ENCODE results near the gene KCNK3. TPM values are rescaled to one million over a fixed set of nuclear protein-coding genes. Genes with fewer than 3 reads are reported as not detected.

Gene KCNK3
- total and polyA plus RNA-seq, 2 of the 13 experiments (the other 11 are each of a cell fraction or from before 2014, with no cell fraction given), result not detected

- TF ChIP-seq YY1 (IDR thresholded peaks at IDR 0.05; ENCODE audit: insufficient read depth, insufficient replicate concordance, low read depth, low read length) (no peak), JUNB (CRISPR knock-in tag; IDR thresholded peaks at IDR 0.05; ENCODE audit: borderline replicate concordance) (no peak), ZNF670 (CRISPR knock-in tag; IDR thresholded peaks at IDR 0.05; ENCODE audit: borderline replicate concordance) (no peak), ZNF766 (CRISPR knock-in tag; IDR thresholded peaks at IDR 0.05; ENCODE audit: borderline replicate concordance) (no peak), CTCF (CRISPR knock-in tag; IDR thresholded peaks at IDR 0.05) (peak; percentile 56), TAF15 (IDR thresholded peaks at IDR 0.05; ENCODE audit: low read depth, low read length, poor library complexity, severe bottlenecking) (no peak), CCAR2 (optimal IDR thresholded peaks at IDR 0.05; ENCODE audit: low read depth, low read length) (no peak), ZNF646 (CRISPR knock-in tag; IDR thresholded peaks at IDR 0.05) (no peak), SRSF1 (optimal IDR thresholded peaks at IDR 0.05; ENCODE audit: low read depth, low read length) (no peak), HNRNPK (IDR thresholded peaks at IDR 0.05; ENCODE audit: low read depth, low read length, poor library complexity, severe bottlenecking) (no peak), RBAK (CRISPR knock-in tag; IDR thresholded peaks at IDR 0.05) (no peak), SP4 (CRISPR knock-in tag; IDR thresholded peaks at IDR 0.05) (0 out of 2 replicates have a peak, but pooled peaks have one; percentile 18), ZNF644 (CRISPR knock-in tag; IDR thresholded peaks at IDR 0.05; ENCODE audit: low read depth) (no peak), SATB2 (CRISPR knock-in tag; IDR thresholded peaks at IDR 0.05) (no peak), KAT2B (IDR thresholded peaks at IDR 0.05; ENCODE audit: borderline replicate concordance, low read depth, low read length) (no peak), RBM39 (IDR thresholded peaks at IDR 0.05; ENCODE audit: low read depth, low read length, poor library complexity, severe bottlenecking) (no peak), ZBTB14 (CRISPR knock-in tag; IDR thresholded peaks at IDR 0.05) (no peak), MIXL1 (CRISPR knock-in tag; IDR thresholded peaks at IDR 0.05) (no peak), ZFP36L2 (CRISPR knock-in tag; IDR thresholded peaks at IDR 0.05) (no peak)
These were observed 43.5 kb downstream of the KCNK3 start (continued) for GRCh38 chr2:26735883-26736588.

All from HepG2 (cell line).